ENCODE measurements around the gene B9D1.

The B9D1 gene

DNA sequence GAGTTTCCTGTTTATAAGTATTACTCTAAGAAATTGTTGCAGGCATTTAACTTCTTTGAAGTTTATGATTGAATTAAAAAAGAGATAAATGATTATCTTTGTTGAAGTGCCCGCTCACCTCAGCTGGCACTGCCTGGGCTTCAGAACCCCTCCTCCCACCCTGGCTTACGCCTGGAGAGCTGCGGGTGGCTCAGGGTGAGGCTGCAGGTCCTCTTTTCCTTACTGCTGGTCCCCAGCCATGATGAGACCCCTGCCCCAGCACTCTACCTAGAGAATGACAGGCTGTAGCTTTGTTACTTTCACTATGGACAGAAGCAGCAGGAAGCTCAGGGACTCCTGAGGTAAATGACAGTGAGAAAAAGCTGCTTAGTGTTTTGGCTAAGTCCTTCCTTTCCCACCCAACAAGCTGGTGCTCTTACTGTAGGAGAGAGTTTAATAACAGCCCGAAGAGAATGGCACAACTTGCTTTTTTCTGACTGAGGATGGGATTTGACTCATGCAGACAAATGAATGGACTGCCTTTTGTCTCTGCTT lies 63.2 kb downstream of the B9D1 start:
- DNase-seq = no peak

DNA sequence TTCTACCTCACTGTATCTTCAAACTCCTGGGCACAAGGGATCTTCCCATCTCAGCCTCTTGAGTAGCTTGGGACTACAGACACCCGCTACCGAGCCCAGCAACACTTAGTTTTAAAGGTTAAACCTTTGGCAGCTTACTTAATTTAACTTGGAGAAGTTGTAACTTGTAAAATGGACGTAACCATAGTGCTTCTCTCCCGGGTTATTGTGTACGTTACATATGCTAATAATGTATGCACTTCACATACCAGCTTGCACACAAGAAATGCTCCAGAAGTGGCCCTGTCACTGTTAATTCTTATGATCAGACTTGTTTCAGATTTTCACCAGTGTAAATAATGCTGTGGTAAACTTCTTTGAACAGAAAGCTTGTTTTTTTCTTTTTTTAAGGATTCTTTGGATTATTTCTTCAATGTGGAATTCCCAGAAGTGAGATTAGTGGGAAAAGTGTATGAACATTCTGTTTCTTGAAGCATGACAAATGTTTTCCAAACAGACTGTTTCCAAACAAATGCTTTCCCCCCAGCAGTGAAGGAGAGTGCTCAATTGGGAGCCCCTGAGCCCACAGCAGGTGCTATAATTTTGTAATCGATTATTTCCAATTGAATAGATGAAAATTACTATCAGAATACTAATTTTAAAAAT lies 63.8 kb downstream of the B9D1 start:
- no peak for DNase-seq

DNA sequence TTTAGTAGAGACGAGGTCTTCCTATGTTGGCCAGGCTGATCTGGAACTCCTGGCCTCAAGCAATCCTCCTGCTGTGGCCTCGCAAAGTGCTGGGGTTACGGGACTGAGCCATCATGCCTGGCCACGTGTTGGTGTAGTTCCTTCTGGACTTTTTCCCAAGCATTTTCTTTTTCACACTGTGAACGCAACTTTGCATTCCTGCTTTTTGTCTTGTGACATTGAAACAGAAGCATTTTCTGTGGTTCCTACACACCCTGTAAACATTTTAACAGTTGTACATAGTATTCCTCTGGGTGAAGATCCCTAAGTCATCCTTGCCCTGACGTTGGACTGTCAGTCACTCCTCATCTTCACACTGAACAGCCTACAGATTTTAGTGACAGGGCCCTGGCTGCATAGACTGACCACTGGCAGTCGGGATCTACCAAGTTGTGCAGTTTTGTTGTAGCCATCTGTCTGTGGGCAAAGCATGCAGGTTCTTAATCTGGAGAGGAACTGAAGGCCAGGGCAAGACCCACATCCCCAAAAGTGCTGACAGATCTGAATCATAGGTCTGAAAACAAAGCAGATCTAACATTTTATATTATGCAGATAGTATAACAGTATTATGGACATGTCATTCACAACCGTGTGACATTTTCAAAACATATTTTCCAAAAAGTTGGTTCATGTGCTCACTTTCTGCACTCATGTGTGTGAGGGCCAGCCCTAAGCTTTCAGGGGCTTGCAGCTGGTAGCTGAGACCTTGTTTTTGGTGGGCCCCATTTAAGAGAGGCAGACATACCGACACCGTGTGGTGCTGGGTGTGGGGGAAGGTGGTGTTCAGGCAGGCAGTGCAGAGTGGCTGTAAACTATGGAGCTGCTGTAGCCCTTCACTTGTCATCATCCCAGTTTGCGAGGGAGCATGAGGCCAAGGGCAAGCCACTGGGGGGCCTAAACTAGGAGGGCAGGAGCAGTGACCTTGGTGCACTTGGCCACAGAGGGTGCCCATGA lies 65.4 kb downstream of the B9D1 start:
- DNase-seq = no peak

DNA sequence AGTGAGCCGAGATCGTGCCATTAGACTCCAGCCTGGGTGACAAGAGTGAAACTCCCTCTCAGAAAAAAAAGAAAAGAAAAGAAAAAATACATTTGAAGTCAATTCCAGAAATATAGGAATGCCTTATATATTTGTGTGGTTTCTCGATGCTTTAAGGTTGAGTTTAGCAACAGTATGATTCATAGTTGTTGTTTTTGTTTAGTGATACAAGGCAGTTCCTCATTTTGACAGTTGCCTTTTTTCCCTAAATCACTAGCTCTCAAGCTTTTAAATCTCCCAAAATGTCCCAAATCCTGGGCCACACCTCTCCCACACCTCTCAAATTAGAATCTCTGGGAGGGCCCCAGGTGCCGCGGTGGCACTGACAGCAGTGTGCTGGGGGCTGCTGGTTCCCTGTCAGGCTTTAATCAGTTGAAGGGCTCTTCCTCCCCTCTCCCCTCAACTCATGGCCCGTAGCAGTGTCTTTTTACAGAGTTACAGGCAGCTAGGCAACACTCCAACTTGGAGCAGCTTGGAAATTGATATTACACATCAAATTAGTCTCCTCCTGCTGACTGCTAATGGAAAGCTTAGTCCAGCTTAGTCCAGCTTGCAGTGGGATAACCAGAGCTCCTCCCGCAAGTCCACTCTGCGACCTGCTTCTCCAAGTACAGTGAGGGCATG lies 66.9 kb downstream of the B9D1 start:
- no peak for DNase-seq

DNA sequence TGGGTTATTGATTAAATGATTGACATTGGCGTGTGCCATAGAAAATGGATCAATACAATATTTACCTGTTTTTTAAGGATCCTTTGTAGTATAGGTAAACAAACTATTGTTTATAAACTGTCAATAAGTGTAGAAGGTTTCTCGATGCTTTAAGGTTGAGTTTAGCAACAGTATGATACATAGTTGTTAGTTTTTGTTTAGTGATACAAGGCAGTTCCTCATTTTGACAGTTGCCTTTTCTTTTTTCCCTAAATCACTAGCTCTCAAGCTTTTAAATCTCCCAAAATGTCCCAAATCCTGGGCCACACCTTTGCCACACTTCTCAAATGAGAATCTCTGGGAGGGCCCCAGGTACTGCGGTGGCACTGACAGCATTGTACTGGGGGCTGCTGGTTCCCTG lies 68.1 kb downstream of the B9D1 start:
- DNase-seq = no peak

All from NCI-H187 treated with DMSO at 0.1 percent for 48 hours (cell line).